IPS-NIHi11 (cell line): ENCODE results near the gene AP1B1.
"Not testable (repeated sequence)": the region's sequence is repeated elsewhere in the genome, so short reads cannot be mapped to it uniquely, and the experiment has no call there.

Experiments used
- DNase-seq: peaks from one replicate; pipeline ENCODE4 v3.0.0; 2012; ENCODE audit warnings: mixed read lengths, low spot score

The AP1B1 gene

GRCh38 chr22:29386708-29387107, 1.7 kb downstream of the AP1B1 start:
- DNase-seq: no peak

GRCh38 chr22:29385748-29386147, 2.6 kb downstream of the AP1B1 start:
- DNase-seq: no peak

GRCh38 chr22:29385151-29385704, 3.1 kb downstream of the AP1B1 start:
- DNase-seq: no peak

- no peak for DNase-seq
Measured at GRCh38 chr22:29383740-29384139, 4.6 kb downstream of the AP1B1 start.

GRCh38 chr22:29382580-29383302, 5.6 kb downstream of the AP1B1 start:
- DNase-seq: no peak

GRCh38 chr22:29380856-29381255, 7.5 kb downstream of the AP1B1 start:
- no peak for DNase-seq

GRCh38 chr22:29380032-29380781, 8.2 kb downstream of the AP1B1 start:
- no peak for DNase-seq

- DNase-seq: no peak
Measured at GRCh38 chr22:29379258-29379657, 9.1 kb downstream of the AP1B1 start.

- DNase-seq: no peak
Measured at GRCh38 chr22:29377979-29378378, 10.4 kb downstream of the AP1B1 start.

GRCh38 chr22:29376705-29377104, 11.7 kb downstream of the AP1B1 start:
- not testable (repeated sequence) for DNase-seq

- DNase-seq: no peak
Measured at GRCh38 chr22:29375398-29376076, 12.8 kb downstream of the AP1B1 start.

GRCh38 chr22:29374806-29375205, 13.6 kb downstream of the AP1B1 start:
- DNase-seq: not testable (repeated sequence)

GRCh38 chr22:29374401-29374800, 14.0 kb downstream of the AP1B1 start:
- no peak for DNase-seq

GRCh38 chr22:29370537-29370936, 17.8 kb downstream of the AP1B1 start:
- DNase-seq: peak; percentile 50

- DNase-seq: peak; percentile 71
Measured at GRCh38 chr22:29369460-29369859, 18.9 kb downstream of the AP1B1 start.

- peak; percentile 79 for DNase-seq
Measured at GRCh38 chr22:29359469-29359868, 28.9 kb downstream of the AP1B1 start.

- not testable (repeated sequence) for DNase-seq
Measured at GRCh38 chr22:29357193-29357890, 31.0 kb downstream of the AP1B1 start.

- no peak for DNase-seq
Measured at GRCh38 chr22:29353860-29354259, 34.5 kb downstream of the AP1B1 start.

GRCh38 chr22:29353286-29353685, 35.1 kb downstream of the AP1B1 start:
- no peak for DNase-seq

- DNase-seq: no peak
Measured at GRCh38 chr22:29352778-29353177, 35.6 kb downstream of the AP1B1 start.

- no peak for DNase-seq
Measured at GRCh38 chr22:29351891-29352290, 36.5 kb downstream of the AP1B1 start.

- no peak for DNase-seq
Measured at GRCh38 chr22:29351042-29351441, 37.3 kb downstream of the AP1B1 start.
